ENCODE data around the gene THSD4. TPM values are rescaled to one million over a fixed set of nuclear protein-coding genes. Genes with fewer than 3 reads are reported as not detected.
A peak's percentile ranks its signal among the peaks of the same experiment; 100 is the strongest.

The THSD4 gene
- total RNA-seq, 1 experiment from 2014 or later = 36.3 TPM

- H3K4me1 Mint-ChIP-seq (ENCODE audit: insufficient read depth, unreplicated experiment) = no peaks in the 10 kb centered on the region
- POLR2A ChIA-PET = interaction anchor here (0.6 to 1.1 kb wide), 2 partner anchors 10 to 23 kb away, joined by 3 read pairs; no protein-coding TSS in a partner anchor
- no TSS peak for BruUV-seq (replicated peaks)
- intact Hi-C loops (cut with micrococcal nuclease) = no loop called here
- CTCF ChIA-PET = interaction anchor here (0.5 to 1.5 kb wide), 2 partner anchors 23 to 362 kb away, joined by 3 to 4 read pairs; no protein-coding TSS in a partner anchor
- TF ChIP-seq CTCF (IDR thresholded peaks at IDR 0.05; ENCODE audit: unreplicated experiment) = no peak
- H3K27me3 Mint-ChIP-seq (ENCODE audit: insufficient read depth, unreplicated experiment) = no peaks in the 10 kb centered on the region
- no peaks in the 10 kb centered on the region for H3K9me3 Mint-ChIP-seq (ENCODE audit: unreplicated experiment)
- DNase-seq (ENCODE audit: unreplicated experiment) = no peak
- peaks cover 6% of the 10 kb centered on the region for H3K36me3 Mint-ChIP-seq (ENCODE audit: insufficient read depth, unreplicated experiment)
- H3K4me3 Mint-ChIP-seq (ENCODE audit: unreplicated experiment) = no peak overlapping the region
- H3K27ac Mint-ChIP-seq (ENCODE audit: low read depth, unreplicated experiment) = no peak overlapping the region
Measured at GRCh38 chr15:71549091-71549490, 433.8 kb downstream of the THSD4 start.

- Mint-ChIP-seq H3K27me3 (ENCODE audit: insufficient read depth, unreplicated experiment) (no peaks in the 10 kb centered on the region), H3K4me1 (ENCODE audit: insufficient read depth, unreplicated experiment) (no peaks in the 10 kb centered on the region), H3K4me3 (ENCODE audit: unreplicated experiment) (no peak overlapping the region), H3K27ac (ENCODE audit: low read depth, unreplicated experiment) (no peak overlapping the region), H3K36me3 (ENCODE audit: insufficient read depth, unreplicated experiment) (peaks cover 6% of the 10 kb centered on the region), H3K9me3 (ENCODE audit: unreplicated experiment) (no peaks in the 10 kb centered on the region)
- BruUV-seq (replicated peaks) = no TSS peak
- no peak for TF ChIP-seq CTCF (IDR thresholded peaks at IDR 0.05; ENCODE audit: unreplicated experiment)
- DNase-seq (ENCODE audit: unreplicated experiment) = no peak
- ChIA-PET POLR2A (interaction anchor here (0.6 to 1.1 kb wide), 2 partner anchors 10 to 22 kb away, joined by 3 read pairs; no protein-coding TSS in a partner anchor), CTCF (interaction anchor here (0.5 kb wide), 1 partner anchor 100 kb away, joined by 3 read pairs; no protein-coding TSS in a partner anchor)
- intact Hi-C loops (cut with micrococcal nuclease) = no loop called here
Measured at GRCh38 chr15:71549697-71550096, 434.4 kb downstream of the THSD4 start.

GRCh38 chr15:71551566-71551965 is 436.3 kb downstream of the THSD4 start:
- H3K4me3 Mint-ChIP-seq (ENCODE audit: unreplicated experiment) = no peak overlapping the region
- no peak for TF ChIP-seq CTCF (IDR thresholded peaks at IDR 0.05; ENCODE audit: unreplicated experiment)
- H3K4me1 Mint-ChIP-seq (ENCODE audit: insufficient read depth, unreplicated experiment) = no peaks in the 10 kb centered on the region
- ChIA-PET POLR2A (no interaction called here), CTCF (interaction anchor here (0.7 to 1.0 kb wide), 2 partner anchors 20 to 101 kb away, joined by 3 read pairs; no protein-coding TSS in a partner anchor)
- H3K27ac Mint-ChIP-seq (ENCODE audit: low read depth, unreplicated experiment) = no peak overlapping the region
- DNase-seq (ENCODE audit: unreplicated experiment) = no peak
- no TSS peak for BruUV-seq (replicated peaks)
- peaks cover 6% of the 10 kb centered on the region for H3K36me3 Mint-ChIP-seq (ENCODE audit: insufficient read depth, unreplicated experiment)
- H3K9me3 Mint-ChIP-seq (ENCODE audit: unreplicated experiment) = no peaks in the 10 kb centered on the region
- intact Hi-C loops (cut with micrococcal nuclease) = no loop called here
- H3K27me3 Mint-ChIP-seq (ENCODE audit: insufficient read depth, unreplicated experiment) = no peaks in the 10 kb centered on the region

GRCh38 chr15:71559098-71559497 is 443.8 kb downstream of the THSD4 start:
- intact Hi-C loops (cut with micrococcal nuclease) = no loop called here
- CTCF ChIA-PET = interaction anchor here (0.8 to 1.3 kb wide), 2 partner anchors 13 to 98 kb away, joined by 3 read pairs; no protein-coding TSS in a partner anchor
- POLR2A ChIA-PET = interaction anchor here (1.4 kb wide), 1 partner anchor 10 kb away, joined by 3 read pairs; no protein-coding TSS in a partner anchor

More at GRCh38 chr15:71559098-71559497, 443.8 kb downstream of the THSD4 start:
- Mint-ChIP-seq H3K9me3 (ENCODE audit: unreplicated experiment) (no peaks in the 10 kb centered on the region), H3K27ac (ENCODE audit: low read depth, unreplicated experiment) (peak overlapping the region; percentile 39), H3K4me1 (ENCODE audit: insufficient read depth, unreplicated experiment) (peaks cover 26% of the 10 kb centered on the region), H3K4me3 (ENCODE audit: unreplicated experiment) (peak overlapping the region; percentile 49), H3K36me3 (ENCODE audit: insufficient read depth, unreplicated experiment) (peaks cover 6% of the 10 kb centered on the region), H3K27me3 (ENCODE audit: insufficient read depth, unreplicated experiment) (no peaks in the 10 kb centered on the region)
- no peak for TF ChIP-seq CTCF (IDR thresholded peaks at IDR 0.05; ENCODE audit: unreplicated experiment)
- BruUV-seq (replicated peaks) = no TSS peak
- DNase-seq (ENCODE audit: unreplicated experiment) = peak; percentile 64

All from MCF 10A (cell line).